A549 (cell line): ENCODE results near the gene SEMA5A.

Source experiments
- CTCF ChIP-seq: fragments of >200 bp; sonication (Bioruptor Twin); formaldehyde crosslinking; IDR thresholded peaks from 3 replicates; pipeline ENCODE4 v1.5.1; 2016
- EP300 ChIP-seq, 2 experiments: fragments of >200 bp; sonication (Bioruptor Twin); formaldehyde crosslinking; IDR thresholded peaks; 2 replicates in 1 of 2; 3 replicates in 1 of 2; pipeline ENCODE4 v1.6.1; 2016 to 2017
- ESRRA ChIP-seq: fragments of 150-350 bp; IDR thresholded peaks from 2 replicates; pipeline ENCODE4 v1.6.1; 2014; ENCODE audit warnings: mild to moderate bottlenecking, low read length, borderline replicate concordance
- POLR2A ChIP-seq: IDR thresholded peaks from 2 replicates; pipeline ENCODE4 v1.6.1; 2012; ENCODE audit warnings: mild to moderate bottlenecking, low read length
- REST ChIP-seq: fragments of 200-600 bp; sonication (generic); IDR thresholded peaks from 2 replicates; pipeline ENCODE4 v1.6.1; 2016; ENCODE audit warnings: antibody characterized with exemption, mild to moderate bottlenecking, moderate library complexity
- RNF2 ChIP-seq: fragments of 200-600 bp; sonication (generic); IDR thresholded peaks from 2 replicates; pipeline ENCODE4 v1.6.1; 2016; ENCODE audit warnings: low read depth, mild to moderate bottlenecking, antibody characterized with exemption, moderate library complexity, borderline replicate concordance
- USF2 ChIP-seq: fragments of 450-650 bp; IDR thresholded peaks from 2 replicates; pipeline ENCODE4 v1.6.1; 2014; ENCODE audit warnings: antibody characterized with exemption

GRCh38 chr5:9456435-9457042 is 89.3 kb downstream of the SEMA5A start:
- TF ChIP-seq ESRRA (no peak), USF2 (no peak), CTCF (no peak), REST (no peak), EP300 (IDR thresholded peaks at IDR 0.05) (no peak), POLR2A (no peak), RNF2 (no peak)
